Suprapubic skin (tissue), 4 donors: ENCODE data around the gene GAS6. TPM values are rescaled to one million over a fixed set of nuclear protein-coding genes. Genes with fewer than 3 reads are reported as not detected.

Experiments
- DNase-seq, 2 donors: peaks; one replicate each; pipeline ENCODE4 v3.0.0-alpha.2; 2019; ENCODE audit warnings: low spot score in 2 of 2
- H3K27ac ChIP-seq: fragments of 200-600 bp; sonication (generic); one replicate; pipeline ENCODE4 v1.5.1; 2019
- H3K27me3 ChIP-seq: fragments of 200-600 bp; sonication (generic); one replicate; pipeline ENCODE4 v1.5.1; 2019
- H3K36me3 ChIP-seq: fragments of 200-600 bp; sonication (generic); one replicate; pipeline ENCODE4 v1.5.1; 2019
- H3K4me1 ChIP-seq: fragments of 200-600 bp; sonication (generic); one replicate; pipeline ENCODE4 v1.5.1; 2019
- H3K4me3 ChIP-seq: fragments of 200-600 bp; sonication (generic); one replicate; pipeline ENCODE4 v1.5.1; 2019; ENCODE audit warnings: mild to moderate bottlenecking
- H3K9me3 ChIP-seq: fragments of 200-600 bp; sonication (generic); one replicate; pipeline ENCODE4 v1.5.1; 2019
- CTCF ChIP-seq, 2 donors: fragments of 200-600 bp in 1 of 2; fragments of 450-650 bp in 1 of 2; sonication (generic) in 1 of 2; IDR thresholded peaks; one replicate each; pipeline ENCODE4 v1.5.1; 2016 to 2019; ENCODE audit warnings: antibody characterized with exemption in 2 of 2, mild to moderate bottlenecking in 1 of 2, moderate library complexity in 1 of 2
- EP300 ChIP-seq: sonication (generic); formaldehyde crosslinking; IDR thresholded peaks from one replicate; pipeline ENCODE4 v1.6.1; 2017; ENCODE audit warnings: antibody characterized with exemption
- POLR2A ChIP-seq, 2 donors: fragments of 450-650 bp; IDR thresholded peaks; one replicate each; pipeline ENCODE4 v1.6.1; 2017; ENCODE audit warnings: antibody characterized with exemption in 2 of 2, mild to moderate bottlenecking in 2 of 2, moderate library complexity in 2 of 2
- POLR2AphosphoS5 ChIP-seq, 3 donors: sonication (generic); formaldehyde crosslinking; IDR thresholded peaks; one replicate each; pipeline ENCODE4 v1.6.1; 2017; ENCODE audit warnings: antibody characterized with exemption in 3 of 3
- WGBS: methylation state at CpG from one replicate; pipeline ENCODE4 v1.1.5; 2018; 5-methylcytosine and 5-hydroxymethylcytosine counted together
- total RNA-seq, 4 donors: library from RNA; depleted of rRNA; stranded (reverse); fragments of >200 nt; gene quantifications; one replicate each; pipeline ENCODE4 v1.1.0, GENCODE V29; 2016

The GAS6 gene
- total RNA-seq, 4 donors from 2014 or later, result 175 to 286 (median 224) TPM

DNA sequence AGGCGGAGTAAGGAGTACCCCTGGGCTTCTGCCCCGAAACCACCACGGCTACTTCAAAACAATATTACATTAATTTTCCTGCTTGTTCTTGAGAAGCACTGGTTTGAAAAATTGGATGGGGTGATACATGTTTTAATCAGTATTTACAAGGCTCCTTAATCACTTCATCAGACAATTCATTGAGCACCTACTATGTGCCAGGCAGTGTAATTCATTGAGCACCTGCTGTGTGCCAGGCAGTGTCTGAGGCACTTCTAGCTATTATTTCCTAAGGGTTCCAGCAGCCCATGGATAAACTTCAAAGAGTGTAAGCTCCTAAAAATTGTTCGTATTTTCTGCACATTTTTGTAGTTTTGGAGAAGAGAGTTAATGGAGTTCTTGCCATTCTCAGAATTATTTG is 1.6 kb upstream of the GAS6 start:
- Histone ChIP-seq H3K27ac (no peak overlapping the region), H3K4me3 (no peak overlapping the region), H3K9me3 (no peaks in the 10 kb centered on the region), H3K36me3 (no peaks in the 10 kb centered on the region), H3K4me1 (peaks cover 32% of the 10 kb centered on the region), H3K27me3 (no peaks in the 10 kb centered on the region)
- WGBS, result 93% methylated on average over 4 of the region's 4 CpGs
- no peak for DNase-seq
- no peak for TF ChIP-seq POLR2A (IDR thresholded peaks at IDR 0.05)
- TF ChIP-seq POLR2AphosphoS5 (IDR thresholded peaks at IDR 0.05), result no peak
- no peak for TF ChIP-seq CTCF (IDR thresholded peaks at IDR 0.05)
- TF ChIP-seq EP300, result no peak

GRCh38 chr13:113864273-113864890 is 506 bp upstream of the GAS6 start:
- TF ChIP-seq POLR2AphosphoS5 (IDR thresholded peaks at IDR 0.05) (no peak), CTCF (IDR thresholded peaks at IDR 0.05) (no peak), EP300 (no peak), POLR2A (IDR thresholded peaks at IDR 0.05) (no peak)
- Histone ChIP-seq H3K4me3 (peak overlapping the region; percentile 65), H3K36me3 (no peaks in the 10 kb centered on the region), H3K27me3 (no peaks in the 10 kb centered on the region), H3K9me3 (no peaks in the 10 kb centered on the region), H3K27ac (peak overlapping the region; percentile 86), H3K4me1 (peaks cover 39% of the 10 kb centered on the region)
- DNase-seq, result peak in 1 of 2 donors; percentile 51
- WGBS, result 9% methylated on average over 10 of the region's 10 CpGs

DNA sequence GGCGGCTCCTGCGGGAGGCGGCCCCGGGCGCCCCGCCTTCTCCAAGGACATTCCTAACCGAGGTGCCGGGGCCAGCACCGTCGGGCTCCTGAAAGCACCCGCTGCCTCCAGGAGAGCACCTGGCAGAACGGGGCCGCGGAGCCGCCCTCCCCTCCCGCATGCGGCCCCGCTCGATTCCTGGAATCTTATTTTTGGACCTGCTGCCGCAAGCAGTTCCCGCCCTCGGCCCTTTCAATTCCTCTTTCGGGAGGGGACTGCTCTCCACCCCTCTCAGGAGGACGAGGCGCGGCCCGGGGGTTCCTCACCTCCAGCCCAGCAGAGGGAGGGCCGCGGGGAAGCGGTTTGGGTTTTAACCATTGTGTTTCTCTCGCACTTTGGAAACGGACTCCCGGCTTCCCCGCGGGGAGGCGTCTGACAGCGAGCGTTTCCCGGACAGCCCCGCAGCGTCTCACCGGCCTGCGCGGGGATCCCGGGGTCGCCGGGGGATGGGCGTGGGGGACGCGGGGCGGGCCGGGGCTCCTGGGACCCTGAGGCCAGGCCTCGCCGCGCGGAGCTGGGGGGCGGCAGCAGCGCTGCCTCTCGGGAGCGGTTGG is 849 bp downstream of the GAS6 start:
- Histone ChIP-seq H3K9me3 (no peaks in the 10 kb centered on the region), H3K4me3 (peak overlapping the region; percentile 65), H3K36me3 (no peaks in the 10 kb centered on the region), H3K27me3 (no peaks in the 10 kb centered on the region), H3K4me1 (peaks cover 42% of the 10 kb centered on the region), H3K27ac (peak overlapping the region; percentile 86)
- DNase-seq, result peak; percentile 72 to 83
- TF ChIP-seq EP300 (no peak), CTCF (IDR thresholded peaks at IDR 0.05) (peak in 1 of 2 donors; percentile 6)
- 11% methylated on average over 6 of the region's 60 CpGs for WGBS

DNA sequence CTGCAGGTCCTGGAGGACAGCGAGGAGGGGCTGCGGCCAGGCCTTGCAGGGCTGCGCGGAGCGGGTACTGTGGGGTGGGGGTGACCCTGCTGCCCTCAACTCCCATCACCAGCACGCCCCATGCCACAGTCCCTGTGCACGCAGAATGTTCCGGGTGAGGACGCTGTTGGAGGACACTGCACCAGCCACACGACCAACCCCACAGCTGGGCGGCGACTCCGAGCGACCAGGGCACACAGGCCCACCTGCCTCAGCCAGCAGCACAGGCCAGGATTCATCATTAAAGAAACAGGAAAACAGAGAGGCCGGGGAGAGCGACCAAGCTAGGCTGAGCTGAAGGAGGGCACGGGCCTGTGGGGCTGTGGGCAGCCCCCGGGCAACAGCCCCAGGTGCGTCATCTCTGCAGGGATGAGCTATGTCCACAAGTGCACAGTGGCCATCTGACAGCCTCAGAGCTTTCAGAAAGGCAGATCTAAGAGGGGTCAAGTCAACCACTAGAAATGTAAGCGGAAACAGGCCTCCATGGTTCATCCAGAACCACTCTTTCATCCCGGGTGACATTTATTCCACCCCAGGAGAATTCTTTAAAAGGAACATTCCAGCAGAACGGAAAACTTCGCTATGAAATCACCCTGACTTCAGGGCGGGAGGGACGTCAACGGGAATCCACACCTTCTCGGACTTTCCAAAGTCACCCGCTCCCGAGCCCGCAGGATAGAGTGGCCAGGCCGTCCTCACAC is 1.5 kb downstream of the GAS6 start:
- 54% methylated on average over 17 of the region's 31 CpGs for WGBS
- peak; percentile 61 to 79 for DNase-seq
- TF ChIP-seq POLR2A (IDR thresholded peaks at IDR 0.05) (no peak), CTCF (IDR thresholded peaks at IDR 0.05) (no peak), POLR2AphosphoS5 (IDR thresholded peaks at IDR 0.05) (no peak), EP300 (no peak)
- Histone ChIP-seq H3K4me3 (peak overlapping the region; percentile 65), H3K9me3 (no peaks in the 10 kb centered on the region), H3K27me3 (no peaks in the 10 kb centered on the region), H3K27ac (peak overlapping the region; percentile 86), H3K4me1 (peaks cover 49% of the 10 kb centered on the region), H3K36me3 (no peaks in the 10 kb centered on the region)

GRCh38 chr13:113861433-113862030 is 2.3 kb downstream of the GAS6 start:
- no peaks in the 10 kb centered on the region for H3K9me3 ChIP-seq
- peak; percentile 65 to 66 for DNase-seq
- H3K27me3 ChIP-seq, result no peaks in the 10 kb centered on the region
- peaks cover 57% of the 10 kb centered on the region for H3K4me1 ChIP-seq
- peak overlapping the region; percentile 65 for H3K4me3 ChIP-seq
- WGBS, result 48% methylated on average over 12 of the region's 12 CpGs
- no peaks in the 10 kb centered on the region for H3K36me3 ChIP-seq
- H3K27ac ChIP-seq, result peak overlapping the region; percentile 21
- TF ChIP-seq CTCF (IDR thresholded peaks at IDR 0.05) (no peak), POLR2AphosphoS5 (IDR thresholded peaks at IDR 0.05) (no peak), POLR2A (IDR thresholded peaks at IDR 0.05) (no peak), EP300 (no peak)
